Esophagus muscularis mucosa (tissue), 4 donors: ENCODE data around the gene CPSF4.

Experiments used
- EP300 ChIP-seq: sonication (generic); formaldehyde crosslinking; IDR thresholded peaks from one replicate; pipeline ENCODE4 v1.6.1; 2017; ENCODE audit warnings: antibody characterized with exemption
- POLR2A ChIP-seq: fragments of 450-650 bp; IDR thresholded peaks from one replicate; pipeline ENCODE4 v1.6.1; 2017; ENCODE audit warnings: antibody characterized with exemption, moderate library complexity, mild to moderate bottlenecking, low read depth
- POLR2AphosphoS5 ChIP-seq, 2 donors: sonication (generic); formaldehyde crosslinking; IDR thresholded peaks; one replicate each; pipeline ENCODE4 v1.6.1; 2017; ENCODE audit warnings: antibody characterized with exemption in 2 of 2
- TF ChIP-seq, protein P1 (sequence below), 3 experiments: fragments of 200-600 bp in 2 of 3; fragments of 450-650 bp in 1 of 3; sonication (generic) in 2 of 3; IDR thresholded peaks; one replicate each; pipeline ENCODE4 v1.5.1; 2017 to 2019; ENCODE audit warnings: antibody characterized with exemption in 3 of 3, mild to moderate bottlenecking in 2 of 3, moderate library complexity in 1 of 3

DNA sequence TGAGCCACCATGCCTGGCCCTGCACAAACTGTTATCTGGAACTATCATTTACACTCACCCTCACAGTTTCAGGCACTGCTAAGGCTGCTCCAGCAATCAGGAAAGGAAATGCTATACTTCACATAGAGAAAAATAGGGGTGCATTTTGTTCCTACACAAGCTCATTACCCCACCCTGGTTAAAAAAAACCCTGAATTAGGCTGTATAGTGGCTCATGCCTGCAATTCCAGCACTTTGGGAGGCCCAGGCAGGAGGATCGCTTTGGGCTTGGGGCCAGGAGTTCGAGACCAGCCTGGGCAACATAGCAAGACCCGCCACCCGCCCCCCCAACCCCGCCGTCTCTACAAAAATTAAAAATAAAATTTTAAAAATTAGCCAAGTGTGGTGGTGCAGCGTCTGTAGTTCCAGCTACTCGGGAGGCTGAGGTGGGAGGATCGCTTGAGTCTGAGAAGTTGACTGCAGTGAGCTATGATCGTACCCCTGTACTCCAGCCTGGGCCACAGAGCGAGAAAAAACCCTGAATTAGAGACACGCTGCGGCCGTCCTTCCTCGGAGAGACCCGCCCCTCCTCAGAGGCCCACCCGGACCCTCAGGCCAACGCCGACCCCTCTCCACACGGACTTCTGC, 684 bp upstream of the CPSF4 start:
- TF ChIP-seq, protein P1, sequence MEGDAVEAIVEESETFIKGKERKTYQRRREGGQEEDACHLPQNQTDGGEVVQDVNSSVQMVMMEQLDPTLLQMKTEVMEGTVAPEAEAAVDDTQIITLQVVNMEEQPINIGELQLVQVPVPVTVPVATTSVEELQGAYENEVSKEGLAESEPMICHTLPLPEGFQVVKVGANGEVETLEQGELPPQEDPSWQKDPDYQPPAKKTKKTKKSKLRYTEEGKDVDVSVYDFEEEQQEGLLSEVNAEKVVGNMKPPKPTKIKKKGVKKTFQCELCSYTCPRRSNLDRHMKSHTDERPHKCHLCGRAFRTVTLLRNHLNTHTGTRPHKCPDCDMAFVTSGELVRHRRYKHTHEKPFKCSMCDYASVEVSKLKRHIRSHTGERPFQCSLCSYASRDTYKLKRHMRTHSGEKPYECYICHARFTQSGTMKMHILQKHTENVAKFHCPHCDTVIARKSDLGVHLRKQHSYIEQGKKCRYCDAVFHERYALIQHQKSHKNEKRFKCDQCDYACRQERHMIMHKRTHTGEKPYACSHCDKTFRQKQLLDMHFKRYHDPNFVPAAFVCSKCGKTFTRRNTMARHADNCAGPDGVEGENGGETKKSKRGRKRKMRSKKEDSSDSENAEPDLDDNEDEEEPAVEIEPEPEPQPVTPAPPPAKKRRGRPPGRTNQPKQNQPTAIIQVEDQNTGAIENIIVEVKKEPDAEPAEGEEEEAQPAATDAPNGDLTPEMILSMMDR (IDR thresholded peaks at IDR 0.05) = no peak
- TF ChIP-seq POLR2A (no peak), POLR2AphosphoS5 (IDR thresholded peaks at IDR 0.05) (no peak), EP300 (no peak)
